ENCODE measurements around the gene TSN.

- TF ChIP-seq CTCF (IDR thresholded peaks at IDR 0.05 in 4 of 5, conservative IDR thresholded peaks at IDR 0.05 in 1 of 5) = no peak
- no peak for TF ChIP-seq POLR2A (IDR thresholded peaks at IDR 0.05)
Observed at GRCh38 chr2:121803503-121803902, 48.1 kb downstream of the TSN start.

All from gastrocnemius medialis (tissue), 4 donors.